A673 (cell line): Measurements from ENCODE around the gene TACC2.

ENCODE experiments used
- EZH2 ChIP-seq: fragments of 200-600 bp; sonication (generic); IDR thresholded peaks from 2 replicates; pipeline ENCODE4 v1.6.1; 2017; ENCODE audit warnings: borderline replicate concordance, low read depth, mild to moderate bottlenecking, mixed read lengths, antibody characterized with exemption, low read length; ENCODE audit not compliant: poor library complexity, severe bottlenecking
- TF ChIP-seq, protein P1 (sequence below): fragments of 300-800, 200-600 bp; sonication (generic); conservative IDR thresholded peaks from 2 replicates; pipeline ENCODE4 v1.5.1; 2017; ENCODE audit warnings: low read depth, mild to moderate bottlenecking, antibody characterized with exemption, low read length, moderate library complexity, mixed read lengths

DNA sequence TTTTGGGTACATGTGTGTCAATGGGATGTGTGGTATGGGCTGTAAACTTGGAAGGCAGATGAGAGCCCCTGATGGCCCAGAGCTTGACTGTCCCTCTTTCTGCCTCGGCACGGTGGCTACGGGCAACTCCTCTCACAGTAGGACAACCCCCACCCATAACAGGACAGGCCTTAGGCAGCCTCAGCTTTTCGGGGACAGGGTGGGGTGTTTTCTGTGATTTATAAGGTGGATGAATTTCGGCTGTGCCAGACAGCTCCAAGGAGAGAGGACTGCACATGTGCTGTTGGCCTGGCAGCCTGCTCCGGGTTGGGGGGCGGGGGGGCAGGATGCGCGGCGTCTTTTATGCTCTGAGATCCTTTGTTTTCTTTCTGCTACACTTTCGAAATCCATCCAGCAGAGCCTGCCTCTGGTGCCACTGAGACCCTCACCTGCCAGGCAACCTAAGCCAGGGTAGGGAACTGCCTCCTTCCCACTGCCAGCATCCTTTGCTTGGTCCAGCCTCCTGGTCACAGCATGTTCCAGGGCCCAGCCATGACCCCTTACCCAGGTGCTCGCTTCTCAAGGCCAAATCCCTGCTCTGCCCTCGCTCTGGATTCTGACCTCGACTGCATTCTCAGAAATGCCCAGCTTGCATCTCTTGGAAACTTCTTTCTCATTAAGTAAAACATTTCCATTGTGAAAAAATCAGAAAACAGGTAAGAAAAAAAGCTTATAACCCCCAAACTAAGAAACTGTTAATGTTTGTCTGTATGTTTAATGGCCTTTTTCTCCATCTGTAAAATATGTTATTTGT is 266.7 kb downstream of the TACC2 start:
- TF ChIP-seq EZH2 = no peak
- TF ChIP-seq, protein P1, sequence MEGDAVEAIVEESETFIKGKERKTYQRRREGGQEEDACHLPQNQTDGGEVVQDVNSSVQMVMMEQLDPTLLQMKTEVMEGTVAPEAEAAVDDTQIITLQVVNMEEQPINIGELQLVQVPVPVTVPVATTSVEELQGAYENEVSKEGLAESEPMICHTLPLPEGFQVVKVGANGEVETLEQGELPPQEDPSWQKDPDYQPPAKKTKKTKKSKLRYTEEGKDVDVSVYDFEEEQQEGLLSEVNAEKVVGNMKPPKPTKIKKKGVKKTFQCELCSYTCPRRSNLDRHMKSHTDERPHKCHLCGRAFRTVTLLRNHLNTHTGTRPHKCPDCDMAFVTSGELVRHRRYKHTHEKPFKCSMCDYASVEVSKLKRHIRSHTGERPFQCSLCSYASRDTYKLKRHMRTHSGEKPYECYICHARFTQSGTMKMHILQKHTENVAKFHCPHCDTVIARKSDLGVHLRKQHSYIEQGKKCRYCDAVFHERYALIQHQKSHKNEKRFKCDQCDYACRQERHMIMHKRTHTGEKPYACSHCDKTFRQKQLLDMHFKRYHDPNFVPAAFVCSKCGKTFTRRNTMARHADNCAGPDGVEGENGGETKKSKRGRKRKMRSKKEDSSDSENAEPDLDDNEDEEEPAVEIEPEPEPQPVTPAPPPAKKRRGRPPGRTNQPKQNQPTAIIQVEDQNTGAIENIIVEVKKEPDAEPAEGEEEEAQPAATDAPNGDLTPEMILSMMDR = no peak
